GM12872 (cell line): ENCODE results near the gene TIAM2.

Source experiments
- TF ChIP-seq, protein P1 (sequence below): IDR thresholded peaks from 3 replicates; pipeline ENCODE4 v1.5.1; 2011; ENCODE audit warnings: low read depth, mild to moderate bottlenecking, low read length, moderate library complexity; ENCODE audit not compliant: insufficient read depth

TIAM2 gene

DNA sequence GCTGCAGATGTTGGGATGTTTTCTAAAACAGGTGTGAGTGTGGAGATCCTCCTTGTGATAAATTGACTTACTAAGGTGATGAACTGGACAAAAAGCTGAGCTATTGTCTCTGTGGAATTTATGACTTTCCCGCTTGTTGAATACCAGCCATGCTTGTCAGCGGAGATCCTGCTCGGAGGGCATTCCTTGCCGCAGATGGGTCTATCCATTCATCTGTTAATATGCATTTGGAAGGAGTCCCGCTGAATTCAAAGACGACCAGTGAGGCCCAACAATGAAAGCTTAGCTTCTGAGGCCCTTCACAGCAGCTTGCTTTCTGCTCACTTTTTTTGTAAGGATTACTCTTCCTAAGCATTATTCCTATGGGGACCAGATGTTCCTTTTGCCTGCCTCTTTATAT, 124.9 kb downstream of the TIAM2 start:
- TF ChIP-seq, protein P1, sequence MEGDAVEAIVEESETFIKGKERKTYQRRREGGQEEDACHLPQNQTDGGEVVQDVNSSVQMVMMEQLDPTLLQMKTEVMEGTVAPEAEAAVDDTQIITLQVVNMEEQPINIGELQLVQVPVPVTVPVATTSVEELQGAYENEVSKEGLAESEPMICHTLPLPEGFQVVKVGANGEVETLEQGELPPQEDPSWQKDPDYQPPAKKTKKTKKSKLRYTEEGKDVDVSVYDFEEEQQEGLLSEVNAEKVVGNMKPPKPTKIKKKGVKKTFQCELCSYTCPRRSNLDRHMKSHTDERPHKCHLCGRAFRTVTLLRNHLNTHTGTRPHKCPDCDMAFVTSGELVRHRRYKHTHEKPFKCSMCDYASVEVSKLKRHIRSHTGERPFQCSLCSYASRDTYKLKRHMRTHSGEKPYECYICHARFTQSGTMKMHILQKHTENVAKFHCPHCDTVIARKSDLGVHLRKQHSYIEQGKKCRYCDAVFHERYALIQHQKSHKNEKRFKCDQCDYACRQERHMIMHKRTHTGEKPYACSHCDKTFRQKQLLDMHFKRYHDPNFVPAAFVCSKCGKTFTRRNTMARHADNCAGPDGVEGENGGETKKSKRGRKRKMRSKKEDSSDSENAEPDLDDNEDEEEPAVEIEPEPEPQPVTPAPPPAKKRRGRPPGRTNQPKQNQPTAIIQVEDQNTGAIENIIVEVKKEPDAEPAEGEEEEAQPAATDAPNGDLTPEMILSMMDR = no peak

DNA sequence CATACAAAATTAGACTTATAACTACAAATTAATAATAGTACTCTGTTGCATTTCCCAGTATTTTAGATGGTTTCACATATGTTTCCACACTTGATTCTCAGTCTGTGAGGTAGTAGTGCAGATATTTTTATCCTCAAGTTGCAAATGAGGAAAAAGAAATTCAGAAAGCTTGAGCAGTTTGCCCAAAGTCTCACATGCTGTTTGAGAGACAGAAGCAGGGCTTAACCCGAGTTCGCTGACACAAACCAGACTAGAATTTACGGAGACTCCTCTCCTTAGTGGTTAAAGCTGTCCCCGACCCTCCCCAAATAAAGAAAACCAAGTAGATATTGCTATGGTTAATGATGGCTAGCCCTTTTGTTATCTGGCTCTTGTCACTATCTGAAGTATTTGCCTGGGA, 126.2 kb downstream of the TIAM2 start:
- TF ChIP-seq, protein P1 = no peak

DNA sequence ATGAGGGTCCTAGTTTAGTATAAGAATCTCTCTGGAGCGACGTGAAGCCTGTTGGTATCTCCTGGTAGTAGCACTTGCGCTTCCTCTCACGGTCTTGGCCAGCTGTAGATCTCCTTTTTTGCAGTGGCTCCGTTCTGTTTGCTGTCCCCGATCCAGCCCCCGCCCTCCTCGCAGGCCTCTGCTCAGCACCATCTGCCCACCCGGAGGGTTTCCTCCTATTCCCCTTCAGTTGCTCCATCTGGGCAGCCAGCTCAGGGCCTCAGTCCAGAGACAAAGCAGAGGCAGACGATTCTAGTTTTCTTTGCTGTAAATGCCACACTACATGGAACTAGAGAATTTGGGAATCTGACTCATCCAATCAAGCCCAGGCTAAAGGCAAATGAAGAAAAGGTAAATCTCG, 126.6 kb downstream of the TIAM2 start:
- TF ChIP-seq, protein P1 = no peak

DNA sequence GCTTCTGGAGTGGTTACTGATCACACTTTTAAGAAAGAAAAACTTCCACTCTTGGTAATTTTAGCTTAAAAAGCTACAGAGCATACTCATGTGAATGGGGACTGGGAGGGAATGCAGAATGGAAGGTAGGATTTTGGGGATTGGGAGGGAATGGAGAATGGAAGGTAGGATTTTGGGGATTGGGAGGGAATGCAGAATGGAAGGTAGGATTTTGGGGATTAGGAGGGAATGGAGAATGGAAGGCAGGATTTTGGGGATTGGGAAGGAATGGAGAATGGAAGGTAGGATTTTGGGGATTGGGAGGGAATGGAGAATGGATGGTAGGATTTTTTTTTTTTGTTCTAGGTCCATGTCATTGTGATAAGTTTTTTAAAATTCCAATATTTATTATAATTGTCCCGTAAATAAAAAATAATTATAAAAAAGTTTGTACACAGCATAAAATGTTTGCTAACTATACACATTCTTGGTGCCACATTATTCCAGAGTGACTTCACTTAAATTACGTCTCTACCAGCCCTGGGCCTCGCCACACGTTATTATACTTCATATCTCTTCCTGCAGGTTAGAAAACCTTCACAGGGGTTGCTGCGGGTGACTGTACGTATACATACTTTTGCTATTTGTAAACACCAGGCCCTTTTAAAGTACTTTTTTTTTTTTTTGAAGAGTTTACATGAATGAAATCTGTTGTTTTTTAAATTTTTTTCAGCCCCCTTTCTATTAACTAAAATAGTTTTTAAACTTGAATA, 127.3 kb downstream of the TIAM2 start:
- TF ChIP-seq, protein P1 = no peak

DNA sequence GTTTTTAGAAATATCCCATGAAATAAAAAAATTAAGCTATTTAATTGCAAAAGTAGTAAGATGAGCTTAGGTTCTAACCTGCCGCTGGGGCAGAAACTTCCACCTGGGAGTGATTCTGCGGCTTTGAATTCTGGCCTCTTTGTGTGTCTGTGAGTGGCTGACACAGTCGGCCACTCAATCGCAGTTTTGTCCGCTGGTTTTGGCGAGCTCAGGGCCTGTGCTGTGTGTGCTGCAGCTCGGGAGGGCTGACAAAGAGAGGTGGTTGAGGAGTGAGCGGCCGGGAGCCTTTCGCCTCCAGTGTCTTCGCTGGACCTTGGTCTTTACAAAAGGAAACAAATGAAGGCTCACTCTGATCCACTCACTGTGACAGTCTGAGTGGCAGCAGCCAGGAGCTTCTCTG, 128.4 kb downstream of the TIAM2 start:
- TF ChIP-seq, protein P1 = no peak

DNA sequence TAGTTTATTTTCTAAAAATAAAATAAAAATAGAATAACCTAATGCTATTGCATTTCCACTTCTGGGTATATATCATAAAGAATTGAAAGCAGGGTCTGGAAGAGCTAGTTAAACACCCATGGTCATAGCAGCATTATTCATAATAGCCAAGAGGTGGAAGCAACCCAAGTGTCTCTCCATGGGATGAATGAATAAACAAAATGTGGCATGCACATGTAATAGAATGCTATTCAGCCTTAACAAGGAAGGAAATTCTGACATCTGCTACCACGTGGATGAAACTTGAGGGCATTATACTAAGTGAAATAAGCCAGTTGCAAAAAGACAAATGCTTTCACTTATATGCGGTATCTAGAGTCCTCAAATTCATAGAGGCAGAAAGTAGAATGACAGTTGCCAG, 130.8 kb downstream of the TIAM2 start:
- TF ChIP-seq, protein P1 = no peak

DNA sequence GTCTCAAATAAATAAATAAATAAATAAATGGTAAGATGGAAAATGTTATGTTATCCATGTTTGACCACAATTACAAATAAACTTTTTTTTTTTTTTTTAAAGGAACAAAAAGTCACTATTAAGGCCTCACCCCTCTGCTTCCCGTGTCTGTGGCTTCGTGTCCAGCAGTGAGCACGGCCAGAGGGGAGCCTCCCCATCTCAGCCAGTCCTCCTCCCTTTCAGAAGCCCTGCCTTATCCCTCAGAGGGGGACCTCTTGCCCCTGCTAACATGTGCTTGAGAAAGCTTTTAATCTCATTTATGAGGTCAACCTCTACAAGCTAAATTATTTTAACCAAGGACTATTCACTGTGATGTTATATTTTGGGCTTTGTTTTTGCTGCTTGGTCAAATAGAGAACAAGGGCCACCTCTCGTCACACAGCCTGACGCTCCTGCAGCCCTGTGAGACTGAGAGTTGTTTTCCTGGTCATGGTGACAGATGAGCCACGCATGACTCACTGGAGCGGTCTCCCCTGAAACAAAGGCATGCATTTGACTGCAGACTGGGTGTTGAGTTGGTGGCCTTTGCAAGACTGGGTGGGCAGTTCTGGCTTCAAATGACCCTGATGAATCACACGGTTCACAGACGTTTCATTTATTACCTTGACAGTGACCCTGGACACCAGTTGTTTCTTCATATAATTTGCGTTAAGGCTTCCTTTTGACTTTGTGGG, 131.8 kb downstream of the TIAM2 start:
- TF ChIP-seq, protein P1 = no peak
